ENCODE data around the gene TET2. TPM values are rescaled to one million over a fixed set of nuclear protein-coding genes. Genes with fewer than 3 reads are reported as not detected.
A peak's percentile ranks its signal among the peaks of the same experiment; 100 is the strongest.

Gene TET2
- polyA plus RNA-seq, 3 donors, result 22.6 to 47.1 (median 42.5) TPM

DNA sequence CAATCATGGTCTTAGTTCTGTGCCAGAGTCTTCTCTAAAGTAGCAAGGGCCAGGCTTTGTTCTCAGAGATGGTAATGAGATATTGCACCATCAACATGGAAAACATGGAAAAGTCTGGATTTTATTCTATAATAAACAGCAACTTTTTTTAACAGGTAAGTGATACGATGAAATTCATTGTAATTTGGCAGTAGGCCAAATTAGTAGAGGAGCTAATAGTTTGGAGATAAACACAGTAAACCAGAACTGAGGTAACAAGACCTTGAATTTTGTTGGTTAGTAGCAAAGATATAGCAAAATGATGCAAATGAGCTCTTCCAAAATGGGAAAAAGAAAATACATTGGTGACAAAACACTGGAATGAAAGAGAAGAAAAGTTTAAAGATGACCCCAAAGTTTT, 126.6 kb downstream of the TET2 start:
- TF ChIP-seq, protein P1, sequence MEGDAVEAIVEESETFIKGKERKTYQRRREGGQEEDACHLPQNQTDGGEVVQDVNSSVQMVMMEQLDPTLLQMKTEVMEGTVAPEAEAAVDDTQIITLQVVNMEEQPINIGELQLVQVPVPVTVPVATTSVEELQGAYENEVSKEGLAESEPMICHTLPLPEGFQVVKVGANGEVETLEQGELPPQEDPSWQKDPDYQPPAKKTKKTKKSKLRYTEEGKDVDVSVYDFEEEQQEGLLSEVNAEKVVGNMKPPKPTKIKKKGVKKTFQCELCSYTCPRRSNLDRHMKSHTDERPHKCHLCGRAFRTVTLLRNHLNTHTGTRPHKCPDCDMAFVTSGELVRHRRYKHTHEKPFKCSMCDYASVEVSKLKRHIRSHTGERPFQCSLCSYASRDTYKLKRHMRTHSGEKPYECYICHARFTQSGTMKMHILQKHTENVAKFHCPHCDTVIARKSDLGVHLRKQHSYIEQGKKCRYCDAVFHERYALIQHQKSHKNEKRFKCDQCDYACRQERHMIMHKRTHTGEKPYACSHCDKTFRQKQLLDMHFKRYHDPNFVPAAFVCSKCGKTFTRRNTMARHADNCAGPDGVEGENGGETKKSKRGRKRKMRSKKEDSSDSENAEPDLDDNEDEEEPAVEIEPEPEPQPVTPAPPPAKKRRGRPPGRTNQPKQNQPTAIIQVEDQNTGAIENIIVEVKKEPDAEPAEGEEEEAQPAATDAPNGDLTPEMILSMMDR (IDR thresholded peaks at IDR 0.05), result no peak
- Histone ChIP-seq H3K27me3 (ENCODE audit: control insufficient read depth in 2 of 2, insufficient read depth in 2 of 2, low read length in 2 of 2) (no peaks in the 10 kb centered on the region), H3K79me2 (ENCODE audit: insufficient read depth, low read length) (no peaks in the 10 kb centered on the region), H3K9ac (ENCODE audit: insufficient read depth, low read length, poor library complexity, severe bottlenecking) (no peak overlapping the region), H3K9me3 (replicated peaks in 1 of 2; ENCODE audit: control insufficient read depth in 1 of 2, insufficient read depth in 1 of 2, low read length in 2 of 2) (no peaks in the 10 kb centered on the region), H3K4me2 (replicated peaks; ENCODE audit: extremely low read depth, low read length, poor library complexity, severe bottlenecking) (no peak overlapping the region), H3K36me3 (replicated peaks in 1 of 2; ENCODE audit: control insufficient read depth in 1 of 2, insufficient read depth in 2 of 2, low read length in 2 of 2) (peaks cover 96 to 97% of the 10 kb centered on the region in 2 donors), H2AFZ (ENCODE audit: insufficient read depth, low read depth, low read length, poor library complexity, severe bottlenecking) (no peak overlapping the region), H3K4me3 (replicated peaks in 1 of 3; ENCODE audit: low read depth in 2 of 3, low read length in 3 of 3) (no peak overlapping the region), H4K20me1 (ENCODE audit: insufficient read depth, low read length) (peaks cover 68% of the 10 kb centered on the region), H3K27ac (ENCODE audit: low read depth in 1 of 2, low read length in 2 of 2) (no peak overlapping the region), H3K4me1 (ENCODE audit: control insufficient read depth in 1 of 2, insufficient read depth in 2 of 2, low read length in 2 of 2) (no peaks in the 10 kb centered on the region)
- DNase-seq, result no peak
- H3K4me3 Mint-ChIP-seq, result no peak overlapping the region
- peaks cover 0 to 1% (median 0%) of the 10 kb centered on the region in 7 donors for H3K9me3 Mint-ChIP-seq
- intact Hi-C loops (cut with micrococcal nuclease), result no loop called here
- no CpG with 5 or more reads among the region's 1 CpG for whole genome bisulfite sequencing (ENCODE audit: insufficient coverage)
- peaks cover 81 to 85% of the 10 kb centered on the region in 2 donors for H3K36me3 Mint-ChIP-seq
- H3K27me3 Mint-ChIP-seq (ENCODE audit: low read depth in 3 of 3), result peaks cover 0 to 3% (median 2%) of the 10 kb centered on the region in 3 donors
- H3K4me1 Mint-ChIP-seq, result no peaks in the 10 kb centered on the region
- peak overlapping the region in 2 of 7 donors; percentile 1 to 37 for H3K27ac Mint-ChIP-seq

DNA sequence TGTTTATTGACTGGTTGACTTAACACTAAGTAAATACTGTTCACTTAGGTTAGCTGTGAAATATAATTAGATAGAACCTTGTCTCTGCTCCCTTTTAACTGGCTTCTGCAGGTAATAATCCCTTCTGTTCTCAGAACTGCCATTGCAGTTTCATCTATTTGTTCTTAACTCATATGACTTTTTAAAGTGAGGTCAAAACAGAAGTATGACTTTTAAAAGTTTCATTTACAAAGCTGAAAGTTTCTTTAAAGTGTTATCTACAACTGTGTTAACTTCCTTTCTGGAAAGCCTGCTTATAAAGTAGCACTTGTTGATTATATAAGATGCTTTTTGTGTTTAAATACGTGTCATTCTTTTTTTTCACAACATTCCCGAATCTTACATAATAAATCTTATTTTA, 127.4 kb downstream of the TET2 start:
- Mint-ChIP-seq H3K4me1 (no peaks in the 10 kb centered on the region), H3K4me3 (no peak overlapping the region), H3K27ac (no peak overlapping the region), H3K27me3 (ENCODE audit: low read depth in 3 of 3) (peaks cover 0 to 3% (median 2%) of the 10 kb centered on the region in 3 donors), H3K9me3 (peaks cover 0 to 1% (median 0%) of the 10 kb centered on the region in 7 donors), H3K36me3 (peaks cover 80 to 82% of the 10 kb centered on the region in 2 donors)
- peak overlapping the region in 1 of 2 donors; percentile 17 for H3K27ac ChIP-seq (ENCODE audit: low read depth in 1 of 2, low read length in 2 of 2)
- H2AFZ ChIP-seq (ENCODE audit: insufficient read depth, low read depth, low read length, poor library complexity, severe bottlenecking), result no peak overlapping the region
- H3K9me3 ChIP-seq (replicated peaks in 1 of 2; ENCODE audit: control insufficient read depth in 1 of 2, insufficient read depth in 1 of 2, low read length in 2 of 2), result no peaks in the 10 kb centered on the region
- H4K20me1 ChIP-seq (ENCODE audit: insufficient read depth, low read length), result peaks cover 77% of the 10 kb centered on the region
- no CpG with 5 or more reads among the region's 2 CpGs for WGBS (ENCODE audit: insufficient coverage)
- H3K27me3 ChIP-seq (ENCODE audit: control insufficient read depth in 2 of 2, insufficient read depth in 2 of 2, low read length in 2 of 2), result no peaks in the 10 kb centered on the region
- no peak overlapping the region for H3K4me2 ChIP-seq (replicated peaks; ENCODE audit: extremely low read depth, low read length, poor library complexity, severe bottlenecking)
- peaks cover 90 to 97% of the 10 kb centered on the region in 2 donors for H3K36me3 ChIP-seq (replicated peaks in 1 of 2; ENCODE audit: control insufficient read depth in 1 of 2, insufficient read depth in 2 of 2, low read length in 2 of 2)
- DNase-seq, result no peak
- no peaks in the 10 kb centered on the region for H3K79me2 ChIP-seq (ENCODE audit: insufficient read depth, low read length)
- intact Hi-C loops (cut with micrococcal nuclease), result no loop called here
- H3K9ac ChIP-seq (ENCODE audit: insufficient read depth, low read length, poor library complexity, severe bottlenecking), result no peak overlapping the region
- H3K4me3 ChIP-seq (replicated peaks in 1 of 3; ENCODE audit: low read depth in 2 of 3, low read length in 3 of 3), result no peak overlapping the region
- no peaks in the 10 kb centered on the region for H3K4me1 ChIP-seq (ENCODE audit: control insufficient read depth in 1 of 2, insufficient read depth in 2 of 2, low read length in 2 of 2)
- TF ChIP-seq, protein P1 (IDR thresholded peaks at IDR 0.05), result no peak

All from CD14-positive monocyte (primary cell).